Activated CD4-positive, alpha-beta T cell treated with anti-CD3 and anti-CD28 coated beads, Interleukin-2, amount 50 U/mL, for 1 hour (primary cell): ENCODE data around the gene FAT1.

Experiments
- DNase-seq: peaks from one replicate; pipeline ENCODE4 v3.0.0-alpha.2; 2020

Gene FAT1

GRCh38 chr4:186754976-186755375 is 31.3 kb upstream of the FAT1 start:
- DNase-seq, result no peak

GRCh38 chr4:186752325-186752724 is 28.7 kb upstream of the FAT1 start:
- DNase-seq, result no peak

- DNase-seq, result no peak
Measured at GRCh38 chr4:186749611-186750281, 26.1 kb upstream of the FAT1 start.

- no peak for DNase-seq
Measured at GRCh38 chr4:186746581-186746980, 22.9 kb upstream of the FAT1 start.

- DNase-seq, result no peak
Measured at GRCh38 chr4:186743261-186743660, 19.6 kb upstream of the FAT1 start.

GRCh38 chr4:186740822-186741221 is 17.2 kb upstream of the FAT1 start:
- DNase-seq, result no peak

GRCh38 chr4:186739802-186740434 is 16.3 kb upstream of the FAT1 start:
- DNase-seq, result no peak

GRCh38 chr4:186739317-186739716 is 15.7 kb upstream of the FAT1 start:
- DNase-seq, result no peak

- no peak for DNase-seq
Measured at GRCh38 chr4:186738421-186738820, 14.8 kb upstream of the FAT1 start.

- no peak for DNase-seq
Measured at GRCh38 chr4:186737427-186737826, 13.8 kb upstream of the FAT1 start.

- DNase-seq, result no peak
Measured at GRCh38 chr4:186736466-186736865, 12.8 kb upstream of the FAT1 start.

- no peak for DNase-seq
Measured at GRCh38 chr4:186734251-186734650, 10.6 kb upstream of the FAT1 start.

- DNase-seq, result no peak
Measured at GRCh38 chr4:186733778-186734177, 10.1 kb upstream of the FAT1 start.

GRCh38 chr4:186730621-186731020 is 7.0 kb upstream of the FAT1 start:
- DNase-seq, result no peak

GRCh38 chr4:186729856-186730255 is 6.2 kb upstream of the FAT1 start:
- no peak for DNase-seq

GRCh38 chr4:186728631-186729271 is 5.1 kb upstream of the FAT1 start:
- no peak for DNase-seq

GRCh38 chr4:186727977-186728519 is 4.4 kb upstream of the FAT1 start:
- DNase-seq, result no peak

- DNase-seq, result no peak
Measured at GRCh38 chr4:186727169-186727976, 3.7 kb upstream of the FAT1 start.

- DNase-seq, result no peak
Measured at GRCh38 chr4:186726426-186727168, 2.9 kb upstream of the FAT1 start.

- no peak for DNase-seq
Measured at GRCh38 chr4:186725469-186726425, 2.1 kb upstream of the FAT1 start.

GRCh38 chr4:186724864-186725468 is 1.3 kb upstream of the FAT1 start:
- no peak for DNase-seq
